ENCODE measurements around the gene AMMECR1. TPM values are rescaled to one million over a fixed set of nuclear protein-coding genes. Genes with fewer than 3 reads are reported as not detected.

The AMMECR1 gene
- total RNA-seq, 1 donor from 2014 or later: 16.7 TPM

DNA sequence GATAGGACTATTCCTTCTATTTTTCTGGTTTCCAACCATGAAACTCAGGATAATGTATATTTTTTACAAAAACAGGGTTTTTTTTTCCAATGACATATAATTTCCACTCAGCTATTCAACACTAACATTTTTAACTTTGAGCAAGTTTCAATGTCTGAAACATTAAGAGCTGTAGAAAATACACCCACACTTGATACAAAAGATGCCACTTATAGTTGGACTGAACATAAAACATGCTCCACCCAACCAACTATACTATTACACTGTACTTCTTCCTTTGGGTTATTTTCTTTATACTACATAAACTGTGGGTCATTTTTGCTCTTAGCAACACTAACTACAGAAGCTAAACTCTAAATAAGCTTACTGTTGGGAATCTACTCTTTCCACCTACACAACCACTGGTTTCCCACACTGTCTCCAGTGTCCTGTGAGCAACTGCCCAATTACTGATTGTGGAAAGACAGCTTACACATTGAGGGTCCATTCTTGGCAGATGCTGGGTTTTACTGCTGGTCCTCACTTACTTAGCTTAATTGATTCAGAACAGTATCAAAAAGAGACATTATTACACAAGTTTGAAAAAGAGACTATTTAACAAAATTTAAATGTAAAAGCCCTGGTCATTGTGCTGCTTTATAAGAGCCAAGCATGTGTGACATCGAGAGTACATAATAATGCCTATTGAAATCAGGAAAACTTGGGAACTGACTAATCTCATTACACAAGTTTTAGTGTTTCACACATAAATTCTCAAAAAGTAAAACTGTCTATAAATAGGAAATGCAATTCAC lies 6.3 kb downstream of the AMMECR1 start:
- H3K4me3 ChIP-seq (ENCODE audit: low read depth, low read length): no peak overlapping the region

GRCh38 chrX:110310896-110311295 lies 7.0 kb downstream of the AMMECR1 start:
- DNase-seq (ENCODE audit: low read depth): no peak
- no peak for TF ChIP-seq CTCF (conservative IDR thresholded peaks at IDR 0.05; ENCODE audit: low read depth, low read length)
- H3K4me3 ChIP-seq (ENCODE audit: low read depth, low read length): no peak overlapping the region

More for the DNA sequence above, 6.3 kb downstream of the AMMECR1 start:
- no peak for DNase-seq (ENCODE audit: low read depth)
- no peak for TF ChIP-seq CTCF (conservative IDR thresholded peaks at IDR 0.05; ENCODE audit: low read depth, low read length)

GRCh38 chrX:110310000-110310790 lies 7.7 kb downstream of the AMMECR1 start:
- no peak for DNase-seq (ENCODE audit: low read depth)
- TF ChIP-seq CTCF (conservative IDR thresholded peaks at IDR 0.05; ENCODE audit: low read depth, low read length): no peak
- no peak overlapping the region for H3K4me3 ChIP-seq (ENCODE audit: low read depth, low read length)

DNA sequence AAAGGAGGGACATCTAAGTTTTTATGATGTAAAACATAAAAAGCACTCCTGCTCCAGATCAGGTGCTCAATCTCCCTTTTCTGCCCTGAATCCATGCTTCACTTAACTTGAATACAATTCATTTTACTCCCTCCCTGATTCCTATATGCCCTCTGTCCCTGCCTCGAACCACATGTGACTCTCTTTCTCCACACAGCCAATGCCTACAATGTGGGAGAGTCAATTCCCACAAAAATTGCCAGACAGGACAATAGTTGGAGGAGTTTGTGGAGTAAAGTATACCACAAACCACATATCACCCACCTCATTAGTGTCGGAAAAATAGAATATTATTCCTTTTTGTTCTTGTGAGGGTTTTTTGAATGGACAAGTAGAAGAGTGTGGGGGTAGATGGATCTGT lies 9.7 kb downstream of the AMMECR1 start:
- DNase-seq (ENCODE audit: low read depth): no peak
- no peak for TF ChIP-seq CTCF (conservative IDR thresholded peaks at IDR 0.05; ENCODE audit: low read depth, low read length)
- H3K4me3 ChIP-seq (ENCODE audit: low read depth, low read length): no peak overlapping the region

GRCh38 chrX:110304884-110305283 lies 13.0 kb downstream of the AMMECR1 start:
- TF ChIP-seq CTCF (conservative IDR thresholded peaks at IDR 0.05; ENCODE audit: low read depth, low read length): no peak
- H3K4me3 ChIP-seq (ENCODE audit: low read depth, low read length): no peak overlapping the region
- DNase-seq (ENCODE audit: low read depth): no peak

GRCh38 chrX:110304371-110304770 lies 13.5 kb downstream of the AMMECR1 start:
- no peak for DNase-seq (ENCODE audit: low read depth)
- TF ChIP-seq CTCF (conservative IDR thresholded peaks at IDR 0.05; ENCODE audit: low read depth, low read length): no peak
- no peak overlapping the region for H3K4me3 ChIP-seq (ENCODE audit: low read depth, low read length)
